ENCODE measurements around the gene IL36B.

DNA sequence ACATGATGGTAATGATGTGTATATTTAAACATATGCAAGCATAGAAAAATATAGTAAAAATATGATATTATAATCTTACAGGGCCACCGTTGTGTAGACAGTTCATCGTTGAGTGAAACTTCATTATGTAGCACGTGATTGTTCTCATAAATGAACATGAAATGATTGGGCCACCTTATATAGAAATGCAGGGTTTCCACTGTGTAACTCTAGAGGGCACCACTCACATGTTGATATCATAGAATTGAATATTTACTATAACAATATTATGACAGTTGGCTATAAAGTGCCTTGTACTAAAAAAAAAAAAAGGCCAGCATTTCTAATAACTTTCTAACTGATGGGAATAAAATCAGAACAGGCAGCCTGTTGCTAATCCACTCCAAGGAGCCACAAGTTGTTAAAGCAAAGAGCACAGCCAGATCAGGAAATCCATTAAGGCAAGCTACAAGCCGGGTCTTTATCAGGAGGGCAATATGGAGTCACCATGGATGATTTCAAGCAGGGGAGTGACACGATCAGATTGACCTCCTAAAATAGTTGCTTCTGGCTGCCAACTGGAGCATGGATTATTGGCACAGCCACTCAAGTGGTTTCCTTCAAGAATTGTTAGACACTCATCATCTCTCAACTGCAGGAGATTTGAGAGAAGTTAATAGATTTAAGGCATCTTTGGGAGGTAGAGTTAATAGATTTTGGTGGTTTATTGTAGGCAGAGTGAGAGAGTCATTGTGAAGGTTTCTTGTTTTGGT lies 31.8 kb upstream of the IL36B start:
- TF ChIP-seq, protein P1, sequence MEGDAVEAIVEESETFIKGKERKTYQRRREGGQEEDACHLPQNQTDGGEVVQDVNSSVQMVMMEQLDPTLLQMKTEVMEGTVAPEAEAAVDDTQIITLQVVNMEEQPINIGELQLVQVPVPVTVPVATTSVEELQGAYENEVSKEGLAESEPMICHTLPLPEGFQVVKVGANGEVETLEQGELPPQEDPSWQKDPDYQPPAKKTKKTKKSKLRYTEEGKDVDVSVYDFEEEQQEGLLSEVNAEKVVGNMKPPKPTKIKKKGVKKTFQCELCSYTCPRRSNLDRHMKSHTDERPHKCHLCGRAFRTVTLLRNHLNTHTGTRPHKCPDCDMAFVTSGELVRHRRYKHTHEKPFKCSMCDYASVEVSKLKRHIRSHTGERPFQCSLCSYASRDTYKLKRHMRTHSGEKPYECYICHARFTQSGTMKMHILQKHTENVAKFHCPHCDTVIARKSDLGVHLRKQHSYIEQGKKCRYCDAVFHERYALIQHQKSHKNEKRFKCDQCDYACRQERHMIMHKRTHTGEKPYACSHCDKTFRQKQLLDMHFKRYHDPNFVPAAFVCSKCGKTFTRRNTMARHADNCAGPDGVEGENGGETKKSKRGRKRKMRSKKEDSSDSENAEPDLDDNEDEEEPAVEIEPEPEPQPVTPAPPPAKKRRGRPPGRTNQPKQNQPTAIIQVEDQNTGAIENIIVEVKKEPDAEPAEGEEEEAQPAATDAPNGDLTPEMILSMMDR (IDR thresholded peaks at IDR 0.05): no peak
- no peak for TF ChIP-seq POLR2A (IDR thresholded peaks at IDR 0.05)

All from uterus (tissue), 2 donors.